Measurements from ENCODE around the gene ARPC5. TPM values are rescaled to one million over a fixed set of nuclear protein-coding genes. Genes with fewer than 3 reads are reported as not detected.

Gene ARPC5
- total RNA-seq, 3 donors from 2014 or later: 60.8 to 80.8 (median 70.8) TPM

- Histone ChIP-seq H3K4me1 (no peaks in the 10 kb centered on the region), H3K36me3 (no peaks in the 10 kb centered on the region), H3K27ac (no peak overlapping the region), H3K4me3 (no peak overlapping the region), H3K9me3 (no peaks in the 10 kb centered on the region), H3K27me3 (no peaks in the 10 kb centered on the region)
- no peak for DNase-seq (ENCODE audit: low spot score in 2 of 2)
- TF ChIP-seq POLR2AphosphoS5 (IDR thresholded peaks at IDR 0.05): no peak
- intact Hi-C loops (cut with DNase I; ENCODE audit: low total_unique reads): no loop called here
These were observed 59.0 kb downstream of the ARPC5 start for GRCh38 chr1:183576537-183576936.

- intact Hi-C loops (cut with DNase I; ENCODE audit: low total_unique reads): no loop called here
- Histone ChIP-seq H3K27ac (no peak overlapping the region), H3K36me3 (no peaks in the 10 kb centered on the region), H3K9me3 (no peaks in the 10 kb centered on the region), H3K4me3 (no peak overlapping the region), H3K27me3 (no peaks in the 10 kb centered on the region), H3K4me1 (no peaks in the 10 kb centered on the region)
- TF ChIP-seq POLR2AphosphoS5 (IDR thresholded peaks at IDR 0.05) (no peak), POLR2A (IDR thresholded peaks at IDR 0.05) (no peak), CTCF (IDR thresholded peaks at IDR 0.05) (no peak)
- DNase-seq (ENCODE audit: low spot score in 2 of 2): no peak
These were observed 60.0 kb downstream of the ARPC5 start for GRCh38 chr1:183575606-183576005.

- Histone ChIP-seq H3K36me3 (no peaks in the 10 kb centered on the region), H3K27ac (no peak overlapping the region), H3K4me1 (no peaks in the 10 kb centered on the region), H3K27me3 (no peaks in the 10 kb centered on the region), H3K9me3 (no peaks in the 10 kb centered on the region), H3K4me3 (no peak overlapping the region)
- no peak for DNase-seq (ENCODE audit: low spot score in 2 of 2)
- intact Hi-C loops (cut with DNase I; ENCODE audit: low total_unique reads): no loop called here
- TF ChIP-seq POLR2AphosphoS5 (IDR thresholded peaks at IDR 0.05): no peak
- TF ChIP-seq POLR2A (IDR thresholded peaks at IDR 0.05): no peak
- TF ChIP-seq CTCF (IDR thresholded peaks at IDR 0.05): no peak
These were observed 62.9 kb downstream of the ARPC5 start for GRCh38 chr1:183572721-183573120.

GRCh38 chr1:183571678-183572268 is 63.8 kb downstream of the ARPC5 start:
- intact Hi-C loops (cut with DNase I; ENCODE audit: low total_unique reads): no loop called here
- no peaks in the 10 kb centered on the region for H3K4me1 ChIP-seq
- H3K27ac ChIP-seq: no peak overlapping the region
- H3K27me3 ChIP-seq: no peaks in the 10 kb centered on the region
- TF ChIP-seq POLR2AphosphoS5 (IDR thresholded peaks at IDR 0.05) (no peak), CTCF (IDR thresholded peaks at IDR 0.05) (no peak), POLR2A (IDR thresholded peaks at IDR 0.05) (no peak)
- H3K36me3 ChIP-seq: no peaks in the 10 kb centered on the region
- no peak overlapping the region for H3K4me3 ChIP-seq
- DNase-seq (ENCODE audit: low spot score in 2 of 2): no peak
- no peaks in the 10 kb centered on the region for H3K9me3 ChIP-seq

Other genes with a start within 250 kb of the ARPC5 start
- gene NMNAT2, start 217.4 kb downstream of the ARPC5 start, total RNA-seq: 1 to 10 TPM in 2 of 3 donors, under 1 TPM in 1; 0.29 to 2.4 (median 1.6) TPM
- gene SMG7, start 163.3 kb downstream of the ARPC5 start, total RNA-seq: 10 to 100 TPM; 34.6 to 46.5 (median 43.3) TPM
- 10 to 100 TPM in 2 of 3 donors, 1 to 10 TPM in 1; 4.6 to 45.0 (median 13.0) TPM for gene NCF2, start 45.3 kb downstream of the ARPC5 start, total RNA-seq
- not detected for gene APOBEC4, start 17.5 kb upstream of the ARPC5 start, total RNA-seq
- 10 to 100 TPM; 24.9 to 70.2 (median 26.8) TPM for gene RGL1, start 169.3 kb upstream of the ARPC5 start, total RNA-seq